Stimulated activated naive CD8-positive, alpha-beta T cell treated with anti-CD3 and anti-CD28 coated beads, Interleukin-15, Interleukin-2, amounts not matched to agents 100 U/mL and 50 U/mL, for 24 hours (primary cell): ENCODE results near the gene FAM110C.
A peak's percentile ranks its signal among the peaks of the same experiment; 100 is the strongest.
"Not testable (repeated sequence)": the region's sequence is repeated elsewhere in the genome, so short reads cannot be mapped to it uniquely, and the experiment has no call there.

ENCODE experiments used
- ATAC-seq: fragments of 150-1000 bp; cut with Tn5 transposase; one replicate; pipeline ENCODE4 v1.10.0; 2021
- DNase-seq: peaks from one replicate; pipeline ENCODE4 v3.0.0; 2021

FAM110C gene, protein sequence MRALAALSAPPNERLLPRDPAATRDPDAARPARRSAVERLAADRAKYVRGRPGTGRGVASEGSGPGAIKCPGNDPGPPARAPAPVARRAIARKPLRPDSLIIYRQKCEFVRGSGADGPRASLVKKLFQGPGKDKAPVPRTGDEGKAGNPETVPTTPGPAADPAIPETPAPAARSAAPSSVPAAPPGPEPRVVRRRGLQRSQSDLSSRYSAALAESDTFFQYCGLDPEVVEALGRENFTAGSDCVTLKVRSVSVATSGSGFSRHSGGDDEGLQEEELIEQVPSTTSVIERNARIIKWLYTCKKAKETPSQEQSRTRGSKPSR

DNA sequence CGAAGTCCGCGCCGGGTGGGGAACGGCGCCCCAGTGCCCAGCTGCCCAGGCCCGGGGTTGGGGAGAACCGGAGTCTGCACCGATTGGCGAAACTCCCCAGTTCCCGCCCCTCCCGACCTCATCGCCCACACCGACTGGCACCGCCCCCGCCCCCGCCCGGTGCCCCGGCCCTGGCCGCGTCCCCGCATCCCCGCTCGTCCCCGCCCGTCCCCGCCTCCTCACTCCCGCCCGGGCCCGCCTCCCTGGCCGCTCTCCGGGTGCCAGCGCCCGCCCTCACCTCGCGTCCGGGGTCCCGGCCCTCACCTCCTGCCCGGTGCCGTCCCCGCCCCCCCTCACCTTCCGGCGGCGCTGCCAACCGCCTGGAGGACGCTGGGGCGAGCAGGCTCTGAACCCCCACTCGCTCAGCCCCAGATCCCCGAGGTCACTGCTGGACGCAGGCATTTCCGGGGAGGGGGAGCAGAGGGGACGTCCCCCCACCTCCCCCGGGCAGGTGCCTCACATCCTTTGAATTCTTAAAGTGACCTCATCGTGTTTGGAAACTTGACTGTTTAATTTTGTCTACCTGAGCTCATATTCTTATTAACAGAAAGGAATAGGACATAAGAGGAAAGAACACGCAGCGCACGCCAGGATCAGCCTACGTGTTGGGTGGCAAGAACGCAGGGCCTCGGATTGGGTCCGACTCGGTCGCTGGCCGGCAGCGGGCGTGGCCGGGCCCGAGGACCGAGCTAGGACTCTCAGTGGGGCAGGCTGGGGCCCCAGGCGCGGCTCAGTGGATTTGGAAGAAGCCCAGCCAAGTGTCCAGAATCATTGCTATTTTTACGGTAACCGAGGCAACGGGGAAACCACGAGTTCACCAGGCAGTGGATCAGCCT, at the start of gene FAM110C:
Gene FAM110C (minus strand): TSS at position 35 of the 875 bp plus-strand sequence. CDS start 120 bp downstream, outside the sequence.
- DNase-seq (peak; percentile 30), ATAC-seq (peak; percentile 34)

DNA sequence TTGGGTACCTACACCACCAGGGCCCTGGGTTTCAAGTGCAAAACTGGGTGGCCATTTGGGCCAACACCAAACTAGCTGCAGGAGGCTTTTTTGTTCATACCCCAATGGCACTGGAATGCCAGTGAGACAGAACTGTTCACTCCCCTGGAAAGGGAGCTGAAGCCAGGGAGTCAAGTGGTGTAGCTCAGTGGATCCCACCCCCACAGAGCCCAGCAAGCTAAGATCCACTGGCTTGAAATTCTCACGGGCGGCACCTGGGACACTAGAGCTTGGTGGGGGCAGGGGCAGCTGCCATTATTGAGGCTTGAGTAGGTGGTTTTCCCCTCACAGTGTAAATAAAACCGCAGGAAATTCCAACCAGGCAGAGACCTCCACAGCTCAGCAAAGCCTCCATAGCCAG, 46.0 kb upstream of the FAM110C start:
- ATAC-seq: no peak
- DNase-seq: no peak

DNA sequence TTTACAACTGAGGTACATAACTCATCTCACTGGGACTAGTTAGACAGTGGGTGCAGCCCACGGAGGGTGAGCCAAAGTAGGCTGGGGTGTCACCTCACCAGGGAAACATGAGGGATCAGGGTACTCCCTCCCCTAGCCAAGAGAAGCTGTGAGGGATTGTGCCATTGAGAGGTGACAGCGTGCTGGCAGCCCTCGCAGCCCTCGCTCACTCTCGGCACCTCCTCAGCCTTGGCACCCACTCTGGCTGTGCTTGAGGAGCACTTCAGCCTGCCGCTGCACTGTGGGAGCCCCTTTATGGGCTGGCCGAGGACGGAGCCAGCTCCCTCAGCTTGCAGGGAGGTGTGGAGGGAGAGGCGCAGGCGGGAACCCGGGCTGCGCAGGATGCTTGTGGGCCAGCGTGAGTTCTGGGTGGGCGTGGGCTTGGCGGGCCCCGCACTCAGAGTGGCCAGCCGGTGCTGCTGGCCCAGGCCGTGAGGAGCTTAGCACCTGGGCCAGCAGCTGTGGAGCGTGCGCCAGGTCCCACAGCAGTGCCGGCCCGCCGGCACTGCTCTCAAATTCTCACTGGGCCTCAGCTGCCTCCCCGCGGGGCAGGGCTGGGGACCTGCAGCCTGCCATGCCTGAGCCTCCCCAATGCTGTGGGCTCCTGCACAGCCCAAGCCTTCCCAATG, 44.5 kb upstream of the FAM110C start:
- no peak for ATAC-seq

DNA sequence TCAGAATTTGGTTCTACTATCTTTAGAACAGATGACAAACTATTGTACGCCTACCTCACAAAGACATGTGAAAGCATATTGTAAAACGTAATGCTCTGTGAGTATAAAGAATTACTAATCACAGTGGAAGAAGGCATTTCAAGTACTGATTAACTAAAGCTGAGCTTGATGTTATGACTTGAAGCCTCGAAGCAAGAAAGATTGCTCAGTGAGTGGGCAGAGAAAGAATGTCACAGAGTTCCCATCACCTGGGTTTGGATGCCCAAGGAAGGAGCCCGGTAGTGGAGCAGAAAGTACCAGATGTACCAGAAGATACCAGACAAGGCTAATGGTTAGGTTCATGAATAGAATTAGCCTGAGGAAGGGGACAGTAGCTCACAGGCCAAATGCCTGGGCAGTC, 39.5 kb upstream of the FAM110C start:
- DNase-seq: no peak

More for the DNA sequence above, 44.5 kb upstream of the FAM110C start:
- DNase-seq: no peak

DNA sequence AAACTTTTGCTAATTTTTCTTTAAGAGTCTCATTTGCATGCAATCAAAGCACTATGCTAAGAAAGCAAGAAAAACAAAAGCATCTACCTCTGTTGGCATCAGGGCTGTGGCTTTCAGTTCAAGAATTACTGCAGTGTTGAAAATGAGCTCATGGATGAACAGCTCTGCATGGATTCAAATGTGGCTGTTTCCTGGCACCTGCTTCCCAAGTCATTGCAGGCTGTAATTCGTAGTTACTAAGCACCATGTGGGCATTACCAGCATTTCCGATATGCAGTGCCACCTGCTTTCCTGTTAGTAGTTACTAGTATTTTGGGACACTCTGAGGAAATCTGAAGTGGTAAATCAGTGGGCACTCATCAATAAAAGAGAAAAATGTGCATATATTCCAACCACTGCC, 37.8 kb upstream of the FAM110C start:
- ATAC-seq (no peak), DNase-seq (no peak)

More for the DNA sequence above, 39.5 kb upstream of the FAM110C start:
- ATAC-seq: no peak

DNA sequence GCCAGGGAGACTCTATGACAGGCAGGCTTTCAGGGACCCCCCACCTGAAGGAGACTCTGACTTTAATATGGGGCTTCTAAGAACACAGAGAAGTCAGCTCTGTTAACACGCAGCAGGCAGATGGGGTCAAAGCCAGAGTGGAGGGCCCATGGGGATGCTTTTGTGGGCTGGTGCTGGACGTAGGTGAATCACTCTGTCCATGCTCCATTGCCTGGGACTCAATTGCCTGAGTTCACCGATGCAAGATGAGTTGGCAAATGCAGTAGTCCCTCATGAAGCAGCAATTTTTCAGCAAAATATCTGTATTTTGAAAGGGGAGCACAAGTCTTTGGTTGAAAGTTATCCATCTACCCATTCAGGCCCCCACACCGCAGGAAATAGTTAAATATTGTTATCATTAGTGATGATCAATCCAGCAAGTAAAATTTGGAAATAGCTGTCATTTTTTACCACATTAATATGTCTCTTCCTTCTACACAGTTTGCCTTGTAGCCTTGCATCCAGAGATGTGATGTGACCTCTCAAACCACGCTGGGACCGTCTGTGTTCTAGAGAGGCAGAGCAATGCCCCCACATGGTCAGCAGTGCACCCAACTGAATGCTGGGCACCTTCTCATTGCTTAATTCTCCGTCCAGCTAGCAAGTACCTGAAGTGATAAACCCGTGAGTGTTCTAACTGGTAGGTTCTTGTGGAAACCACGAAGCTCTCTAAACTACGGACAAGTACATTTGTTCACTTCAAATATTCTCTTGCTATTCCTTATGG, 34.8 kb upstream of the FAM110C start:
- DNase-seq: no peak
- no peak for ATAC-seq

DNA sequence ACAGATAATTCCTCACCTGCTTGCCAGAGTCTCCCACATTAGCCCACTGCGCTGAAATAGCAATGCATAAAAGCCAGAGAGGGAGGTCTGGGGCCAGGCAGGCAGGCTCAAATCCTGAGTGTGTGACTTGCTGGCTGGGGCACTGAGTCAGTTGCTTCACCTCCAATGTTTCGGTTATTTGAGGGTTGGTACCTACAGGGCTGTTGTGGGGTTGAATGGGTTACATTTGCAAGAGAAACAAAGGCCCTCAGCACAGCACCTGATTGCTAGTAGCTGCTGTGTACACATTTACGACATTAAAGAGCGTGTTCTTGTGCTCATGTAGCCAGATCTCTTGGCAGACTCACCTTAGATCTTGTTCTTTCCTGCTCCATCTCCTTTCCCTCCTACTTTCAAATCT, 34.1 kb upstream of the FAM110C start:
- DNase-seq (no peak), ATAC-seq (no peak)

DNA sequence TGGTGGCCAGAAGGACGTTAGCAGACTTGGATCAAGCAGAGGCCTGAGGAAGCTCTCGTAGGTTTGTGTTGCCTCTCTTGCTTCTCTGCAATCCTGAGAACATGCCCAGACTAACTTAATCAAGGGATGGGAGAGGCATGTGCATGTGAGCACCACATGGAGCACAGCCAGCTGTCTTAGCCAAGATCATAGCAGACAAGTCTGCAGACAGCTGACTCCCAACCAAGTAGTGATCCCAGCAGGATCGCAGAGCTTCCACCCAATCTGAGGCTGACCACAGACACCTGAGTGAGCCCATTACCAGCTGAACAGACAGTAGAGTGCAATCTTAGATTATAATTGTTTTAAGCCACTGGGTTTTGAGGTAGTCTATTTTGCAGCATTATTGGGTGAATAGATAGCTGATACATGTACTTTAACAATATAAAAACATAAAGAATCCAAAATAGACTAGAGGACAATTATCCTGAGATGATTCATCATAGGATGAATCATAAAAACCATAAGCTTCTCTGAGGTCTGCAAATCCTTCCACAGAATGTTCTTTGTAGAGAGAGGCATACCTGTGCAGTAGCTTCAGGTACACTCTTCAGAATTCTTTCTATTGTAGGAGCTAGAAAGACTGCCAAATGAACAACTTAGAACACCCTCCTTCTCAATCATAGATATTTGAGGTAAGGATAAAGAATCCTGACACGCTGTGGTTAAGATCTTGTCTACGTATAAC, 25.2 kb upstream of the FAM110C start:
- ATAC-seq (no peak), DNase-seq (no peak)

DNA sequence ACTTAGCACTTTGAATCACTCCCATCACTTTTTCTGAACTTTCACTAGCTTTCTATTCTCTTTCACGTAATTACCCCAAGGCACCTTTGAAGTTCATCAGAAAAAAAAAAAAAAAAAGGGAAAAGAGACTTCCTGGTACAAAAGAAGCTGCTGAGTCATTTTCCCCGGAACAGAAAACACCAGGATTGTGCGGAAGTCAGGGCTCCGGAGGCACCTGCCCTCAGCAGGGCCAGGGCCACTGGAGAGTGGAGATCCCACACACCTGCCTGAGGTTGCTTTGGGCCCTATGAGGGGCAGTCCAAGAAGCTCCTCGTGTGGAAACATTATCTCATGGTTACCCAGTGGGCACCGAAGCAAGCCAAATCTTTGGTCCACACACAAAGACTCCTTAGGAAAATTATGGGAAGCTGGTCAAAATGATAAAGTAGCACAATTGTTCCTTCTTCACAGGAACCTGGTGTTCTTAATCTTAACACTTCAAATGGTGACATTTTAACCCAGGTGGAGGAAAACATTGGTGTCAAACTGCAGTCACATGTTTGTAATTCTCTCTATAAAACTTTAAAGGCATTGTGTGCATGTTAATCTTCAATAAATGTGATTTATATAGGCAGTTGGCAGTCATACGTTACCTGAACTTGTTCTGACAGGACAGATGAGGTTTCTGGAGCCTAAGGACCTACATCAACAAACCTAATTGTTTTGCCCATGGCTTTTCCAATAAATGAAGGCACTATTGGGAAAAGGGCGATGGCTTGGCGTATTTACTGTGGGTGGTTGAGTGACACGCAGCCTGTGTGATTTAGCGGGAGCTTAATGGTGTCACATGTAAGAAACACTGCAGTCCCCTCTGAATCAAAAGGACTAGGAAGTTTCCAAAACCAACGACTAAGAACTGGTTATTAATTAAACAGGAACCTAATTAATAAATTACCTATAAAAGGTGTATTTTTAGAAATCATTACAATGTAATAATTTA, 23.4 kb upstream of the FAM110C start:
- ATAC-seq: no peak
- DNase-seq: no peak

DNA sequence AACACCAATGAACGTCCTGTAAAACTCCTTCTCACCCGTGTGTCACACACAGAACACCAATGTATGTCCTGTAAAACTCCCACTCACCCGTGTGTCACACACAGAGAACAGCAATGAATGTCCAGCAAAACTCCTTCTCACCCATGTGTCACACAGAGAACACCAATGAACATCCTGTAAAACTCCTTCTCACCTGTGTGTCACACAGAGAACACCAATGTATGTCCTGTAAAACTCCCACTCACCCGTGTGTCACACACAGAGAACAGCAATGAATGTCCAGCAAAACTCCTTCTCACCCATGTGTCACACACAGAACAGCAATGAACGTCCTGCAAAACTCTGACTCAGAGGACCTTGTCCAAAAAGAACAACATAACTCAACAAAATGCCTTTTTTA, 22.3 kb upstream of the FAM110C start:
- not testable (repeated sequence) for DNase-seq, ATAC-seq

DNA sequence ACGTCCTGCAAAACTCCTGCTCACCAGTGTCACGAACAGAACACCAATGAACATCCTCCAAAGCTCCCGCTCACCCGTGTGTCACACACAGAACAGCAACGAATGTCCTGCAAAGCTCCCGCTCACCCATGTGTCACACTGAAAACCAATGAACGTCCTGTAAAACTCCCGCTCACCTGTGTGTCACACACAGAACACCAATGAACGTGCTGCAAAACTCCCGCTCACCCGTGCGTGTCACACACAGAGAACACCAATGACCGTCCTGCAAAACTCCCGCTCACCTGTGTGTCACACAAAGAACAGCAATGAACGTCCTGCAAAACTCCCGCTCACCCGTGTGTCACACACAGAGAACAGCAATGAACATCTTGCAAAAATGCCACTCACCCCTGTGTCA, 20.5 kb upstream of the FAM110C start:
- no peak for ATAC-seq
- DNase-seq: no peak

DNA sequence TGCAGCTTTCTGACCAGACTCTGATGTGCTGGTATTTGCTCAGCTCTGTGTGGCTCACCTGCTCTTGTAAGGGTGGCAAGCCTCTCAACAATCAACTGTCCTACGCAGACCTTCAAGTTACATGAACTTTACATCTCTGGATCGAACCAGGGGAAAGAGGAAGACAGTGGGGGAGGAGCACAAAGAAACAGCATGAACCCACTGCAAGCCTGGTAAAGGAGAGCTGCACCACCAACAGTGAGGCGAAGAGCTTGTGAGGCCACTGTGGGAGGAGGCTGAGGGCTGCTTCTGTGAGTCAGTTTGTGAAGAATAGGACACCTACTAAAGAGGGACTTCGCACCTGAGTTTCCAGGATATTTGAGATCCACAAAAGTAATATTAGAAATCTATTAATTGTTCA, 18.8 kb upstream of the FAM110C start:
- no peak for DNase-seq
- ATAC-seq: no peak

DNA sequence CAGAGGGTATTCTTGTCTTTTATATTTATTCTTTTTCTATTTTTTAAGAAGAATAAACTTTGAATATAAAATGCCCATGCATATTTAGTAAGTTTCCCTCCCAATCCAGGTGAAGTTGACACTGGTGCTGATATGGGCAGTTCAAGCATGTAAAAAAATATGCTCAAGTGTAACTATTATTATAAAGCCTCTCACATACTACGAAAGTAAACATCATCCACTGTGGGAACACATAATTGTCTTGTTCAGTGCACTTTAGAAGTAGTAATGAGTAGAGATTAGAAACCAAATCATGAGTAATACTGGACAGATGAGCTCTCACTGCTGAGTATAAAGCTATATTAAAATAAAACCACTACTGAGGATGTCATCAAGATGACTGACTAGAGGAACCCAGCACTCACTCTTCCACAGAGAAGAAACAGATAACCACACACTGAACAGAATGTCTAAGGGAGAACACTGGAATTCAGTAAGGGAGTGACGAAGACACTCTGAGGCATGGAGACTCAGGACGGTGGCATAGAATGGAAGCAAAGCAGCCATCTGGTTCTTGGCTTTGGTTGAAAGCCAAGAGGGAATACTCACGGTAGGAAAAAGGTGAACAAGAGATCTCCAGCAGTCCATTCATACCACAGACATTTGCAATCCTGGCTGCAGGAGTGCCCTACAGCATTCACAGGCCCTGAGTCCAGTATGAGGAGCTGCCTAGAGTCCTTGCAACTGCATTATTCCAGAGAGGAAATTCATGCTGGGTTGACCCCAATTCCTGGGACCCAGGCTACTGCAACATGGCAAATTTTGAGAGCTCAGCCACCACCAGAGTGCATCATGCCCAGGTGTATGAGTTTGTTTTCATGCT, 9.5 kb upstream of the FAM110C start:
- DNase-seq: no peak
- ATAC-seq: no peak

DNA sequence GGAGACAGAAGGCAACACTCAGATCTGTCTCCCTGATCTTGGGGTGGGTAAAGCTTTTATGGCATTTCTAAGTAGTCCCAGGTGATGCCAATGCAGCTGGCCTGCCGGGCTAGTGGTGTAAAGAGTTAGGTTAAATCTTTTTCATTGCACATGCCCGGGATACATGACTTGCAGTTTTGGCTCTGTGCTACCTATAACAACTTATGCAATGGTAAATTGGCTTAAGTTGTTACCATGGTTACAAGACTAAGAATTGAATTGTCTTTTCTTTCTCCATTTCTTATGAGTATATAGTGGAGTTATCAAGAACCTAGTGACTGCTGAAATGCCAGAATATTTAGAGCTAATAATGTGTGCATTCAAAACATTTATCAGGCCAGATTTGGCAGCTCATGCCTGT, 5.3 kb upstream of the FAM110C start:
- ATAC-seq (no peak), DNase-seq (no peak)

DNA sequence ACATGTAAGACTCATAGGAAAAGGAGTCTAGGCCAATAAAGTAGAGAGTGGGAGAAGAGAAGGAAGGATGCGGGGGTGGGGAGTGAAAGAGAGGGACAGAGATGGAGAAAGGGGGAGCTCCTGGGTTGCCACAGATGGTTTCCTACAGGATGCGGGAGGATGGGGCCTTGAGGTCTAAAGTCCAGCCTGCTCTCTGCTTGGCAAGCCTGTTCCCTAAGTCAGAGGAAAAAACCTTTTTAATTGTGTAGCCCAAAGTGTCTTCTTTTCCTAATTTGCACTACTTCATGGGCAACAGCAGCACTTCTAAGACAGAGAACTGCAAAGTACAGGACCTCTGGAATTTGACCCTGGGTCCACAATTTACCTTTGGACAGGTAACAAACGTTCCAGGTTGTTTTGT, 1.4 kb upstream of the FAM110C start:
- DNase-seq: no peak
- no peak for ATAC-seq

DNA sequence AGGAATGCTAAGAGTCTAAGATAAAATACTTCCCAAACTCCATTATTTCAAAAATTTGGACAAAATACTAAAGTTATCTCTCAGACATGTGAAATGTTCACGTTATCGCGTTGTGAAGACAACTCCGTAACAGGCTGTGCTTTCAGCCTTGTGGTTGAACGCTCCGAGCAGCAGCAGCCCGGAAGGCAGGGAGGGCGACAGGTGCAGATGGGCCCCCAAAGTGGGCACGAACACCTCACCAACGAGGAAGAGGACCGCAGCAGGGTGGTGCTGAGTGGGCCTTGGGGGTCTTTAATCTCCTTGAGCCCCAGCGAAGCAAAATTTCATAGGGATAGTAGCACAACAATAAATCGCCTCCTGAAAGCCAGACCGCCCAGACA, 1.0 kb upstream of the FAM110C start:
- ATAC-seq (no peak), DNase-seq (no peak)

DNA sequence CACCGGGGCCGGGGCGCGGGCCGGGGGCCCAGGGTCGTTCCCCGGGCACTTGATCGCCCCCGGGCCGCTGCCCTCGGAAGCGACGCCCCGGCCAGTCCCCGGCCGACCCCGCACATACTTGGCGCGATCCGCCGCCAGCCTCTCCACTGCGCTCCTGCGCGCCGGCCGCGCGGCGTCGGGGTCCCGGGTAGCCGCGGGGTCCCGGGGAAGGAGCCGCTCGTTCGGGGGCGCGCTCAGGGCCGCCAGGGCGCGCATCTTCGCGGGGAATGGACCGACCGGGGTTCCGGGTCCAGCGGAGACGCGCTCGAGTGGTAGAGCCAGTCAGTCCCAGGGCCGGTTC, 204 bp downstream of the FAM110C start:
- ATAC-seq (peak; percentile 5), DNase-seq (no peak)

DNA sequence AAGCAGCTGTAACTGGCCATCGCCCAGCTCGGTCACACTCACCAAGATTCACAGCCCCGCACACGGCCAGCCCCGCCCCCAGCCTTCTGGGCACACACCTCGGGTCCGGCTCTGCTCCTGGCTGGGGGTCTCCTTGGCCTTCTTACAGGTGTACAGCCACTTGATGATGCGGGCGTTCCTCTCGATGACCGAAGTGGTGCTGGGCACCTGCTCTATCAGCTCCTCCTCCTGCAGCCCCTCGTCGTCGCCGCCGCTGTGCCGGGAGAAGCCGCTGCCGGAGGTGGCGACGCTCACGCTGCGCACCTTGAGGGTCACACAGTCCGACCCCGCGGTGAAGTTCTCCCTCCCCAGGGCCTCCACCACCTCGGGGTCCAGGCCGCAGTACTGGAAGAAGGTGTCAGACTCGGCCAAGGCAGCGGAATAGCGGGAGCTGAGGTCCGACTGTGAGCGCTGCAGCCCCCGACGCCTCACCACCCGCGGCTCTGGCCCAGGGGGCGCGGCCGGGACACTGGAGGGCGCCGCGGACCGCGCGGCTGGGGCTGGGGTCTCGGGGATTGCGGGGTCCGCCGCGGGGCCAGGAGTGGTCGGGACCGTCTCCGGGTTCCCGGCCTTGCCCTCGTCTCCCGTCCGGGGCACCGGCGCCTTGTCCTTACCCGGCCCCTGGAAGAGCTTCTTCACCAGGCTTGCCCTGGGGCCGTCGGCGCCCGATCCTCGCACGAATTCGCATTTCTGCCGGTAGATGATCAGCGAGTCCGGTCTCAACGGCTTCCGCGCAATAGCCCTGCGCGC, 769 bp downstream of the FAM110C start:
- no peak for DNase-seq
- ATAC-seq: peak; percentile 7
